Muscle of back (tissue), 11 donors: ENCODE results near the gene UFM1. TPM values are rescaled to one million over a fixed set of nuclear protein-coding genes. Genes with fewer than 3 reads are reported as not detected.
A peak's percentile ranks its signal among the peaks of the same experiment; 100 is the strongest.
"Not testable (repeated sequence)": the region's sequence is repeated elsewhere in the genome, so short reads cannot be mapped to it uniquely, and the experiment has no call there.

Source experiments
- DNase-seq, 3 donors: peaks; one replicate each; pipeline versions ENCODE4 v3.0.0 to v3.0.0-alpha.2; 2013
- polyA plus RNA-seq, 10 donors: library from polyadenylated mRNA; unstranded; fragments of 120-200 nt; gene quantifications; one replicate each; pipeline ENCODE4 v1.2.1, GENCODE V29; 2013; ENCODE audit not compliant: insufficient read length in 10 of 10

The UFM1 gene
- polyA plus RNA-seq, 10 donors = 54.6 to 76.2 (median 62.6) TPM

DNA sequence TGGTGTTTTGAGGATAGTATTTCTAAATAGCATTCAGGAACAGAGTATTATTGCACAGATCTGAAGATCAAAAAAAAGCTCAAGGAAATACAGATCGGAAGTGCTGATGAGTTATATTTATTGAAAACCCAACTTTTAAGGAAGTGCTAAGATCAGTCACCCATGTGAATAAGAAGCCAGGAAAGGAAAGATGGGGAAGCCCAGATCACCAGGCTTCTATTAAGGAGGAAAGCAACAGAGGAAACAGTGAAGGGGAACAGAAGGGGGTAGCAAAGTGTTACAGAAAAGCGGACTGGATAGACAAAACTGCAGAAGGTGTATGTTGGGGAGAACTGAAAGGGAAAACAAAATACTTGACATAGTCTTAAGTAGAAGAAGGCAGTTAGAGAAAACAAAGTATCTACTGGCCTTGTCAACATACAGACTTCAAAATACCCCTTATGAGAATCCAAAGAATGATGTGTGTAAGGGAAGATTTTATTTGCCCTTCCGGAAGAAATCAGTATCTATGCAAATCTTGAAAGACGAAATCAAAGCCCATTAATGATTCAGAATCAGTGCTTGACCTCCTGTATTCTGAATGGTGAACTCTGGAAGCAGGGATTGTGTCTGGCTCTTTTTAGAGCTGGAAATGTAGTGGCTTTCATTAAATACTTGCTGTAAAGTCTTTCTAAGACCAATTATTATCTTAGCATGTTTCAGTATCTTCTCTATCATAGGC is 12.1 kb downstream of the UFM1 start:
- DNase-seq = peak in 1 of 3 donors; percentile 7

DNA sequence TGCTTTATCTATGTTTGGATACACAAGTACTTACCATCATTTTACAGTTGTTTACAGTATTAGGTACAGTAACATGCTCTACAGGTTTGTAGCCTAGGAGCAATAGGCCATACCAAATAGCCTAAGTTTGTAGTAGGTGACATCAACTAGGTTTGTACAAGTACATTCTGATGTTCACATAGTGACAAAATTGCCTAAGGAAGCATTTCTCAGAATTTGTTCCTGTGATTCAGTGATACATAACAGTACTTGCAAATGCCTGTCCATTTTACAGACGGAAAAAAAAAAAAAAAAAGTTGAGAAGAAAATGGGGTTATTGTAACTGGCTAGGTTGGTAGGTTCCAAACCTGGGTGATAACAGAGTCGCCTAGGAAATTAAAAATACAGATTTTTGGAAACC is 13.6 kb downstream of the UFM1 start:
- no peak for DNase-seq

DNA sequence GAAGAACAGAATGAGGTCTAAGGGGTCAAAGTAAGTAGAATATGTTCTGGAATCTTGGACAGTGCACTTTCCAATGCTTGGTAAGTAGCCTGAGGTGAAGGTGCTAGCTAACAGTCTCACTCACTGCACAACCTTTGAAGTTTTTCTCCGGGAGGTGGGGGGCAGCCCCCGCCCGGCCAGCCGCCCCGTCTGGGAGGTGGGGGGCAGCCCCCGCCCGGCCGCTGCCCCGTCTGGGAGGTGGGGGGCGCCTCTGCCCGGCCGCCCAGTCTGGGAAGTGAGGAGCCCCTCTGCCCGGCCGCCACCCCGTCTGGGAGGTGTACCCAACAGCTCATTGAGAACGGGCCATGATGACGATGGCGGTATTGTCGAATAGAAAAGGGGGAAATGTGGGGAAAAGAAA is 14.1 kb downstream of the UFM1 start:
- DNase-seq = not testable (repeated sequence)

DNA sequence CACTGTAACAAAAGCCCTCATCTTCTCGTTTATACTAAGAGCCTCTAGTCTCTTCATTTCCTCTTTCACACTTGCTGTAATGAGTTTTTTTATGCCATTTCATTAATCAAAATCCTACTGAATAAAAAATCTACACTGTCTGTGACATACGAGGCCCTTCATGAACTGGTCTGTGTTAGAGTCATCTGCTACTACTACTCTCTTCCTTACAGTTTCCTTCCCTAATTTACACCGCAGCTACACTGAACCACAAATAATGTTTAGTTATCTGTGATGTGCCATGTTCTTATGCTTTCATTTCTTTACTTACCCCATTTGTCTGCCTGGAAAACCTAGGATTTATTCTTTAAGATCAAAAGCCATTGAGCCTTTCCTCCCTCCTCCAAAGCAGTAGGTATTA is 16.0 kb downstream of the UFM1 start:
- DNase-seq = no peak

DNA sequence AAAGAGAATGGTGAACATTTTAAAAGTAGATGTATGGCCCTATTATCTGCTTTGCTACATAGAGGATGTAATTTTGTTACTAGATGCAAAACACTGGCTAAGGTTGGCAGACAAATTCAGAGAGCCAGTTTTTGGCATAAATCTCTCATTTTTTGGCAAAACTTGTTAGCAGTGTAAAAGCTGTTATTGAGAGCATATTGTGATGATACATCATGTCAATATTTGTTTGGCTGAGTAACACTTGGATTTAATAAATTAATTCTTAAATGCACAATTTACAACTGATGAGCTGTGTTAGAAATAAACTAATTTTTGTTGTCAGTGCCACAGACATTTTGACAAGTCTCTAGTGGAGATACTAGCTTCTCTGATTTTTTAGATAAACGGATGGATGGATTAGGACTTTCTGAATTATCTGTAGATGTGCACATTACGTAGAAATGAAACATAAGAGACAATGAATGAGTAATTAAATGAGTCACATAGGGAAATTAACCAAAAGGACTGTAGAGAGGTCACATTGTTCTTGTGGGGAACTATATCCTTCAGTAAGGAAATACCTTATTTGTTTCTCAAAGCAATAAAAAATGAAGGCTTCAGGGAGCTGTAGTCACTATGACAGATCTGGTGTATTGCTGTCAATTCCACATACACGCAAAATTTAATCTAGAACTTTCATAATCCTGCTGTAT is 17.4 kb downstream of the UFM1 start:
- DNase-seq = no peak

DNA sequence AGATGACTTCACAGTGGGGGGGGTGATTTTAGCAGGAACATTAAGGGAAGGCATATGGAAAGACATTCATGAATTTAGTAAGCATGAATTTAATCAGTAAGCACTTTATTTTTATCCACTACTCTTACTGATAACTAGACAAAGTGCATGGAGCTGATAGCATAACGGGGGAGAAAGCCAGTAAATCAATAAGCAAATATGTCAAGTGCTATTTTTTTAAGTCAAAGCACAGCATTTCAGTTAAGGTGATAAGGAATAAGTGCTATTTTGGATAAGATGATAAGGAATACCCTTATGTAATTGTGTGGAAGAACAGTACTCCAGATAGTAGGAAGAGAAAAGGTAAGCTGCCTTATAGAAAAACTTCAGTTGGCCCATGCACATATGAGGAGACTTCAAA is 19.4 kb downstream of the UFM1 start:
- no peak for DNase-seq

DNA sequence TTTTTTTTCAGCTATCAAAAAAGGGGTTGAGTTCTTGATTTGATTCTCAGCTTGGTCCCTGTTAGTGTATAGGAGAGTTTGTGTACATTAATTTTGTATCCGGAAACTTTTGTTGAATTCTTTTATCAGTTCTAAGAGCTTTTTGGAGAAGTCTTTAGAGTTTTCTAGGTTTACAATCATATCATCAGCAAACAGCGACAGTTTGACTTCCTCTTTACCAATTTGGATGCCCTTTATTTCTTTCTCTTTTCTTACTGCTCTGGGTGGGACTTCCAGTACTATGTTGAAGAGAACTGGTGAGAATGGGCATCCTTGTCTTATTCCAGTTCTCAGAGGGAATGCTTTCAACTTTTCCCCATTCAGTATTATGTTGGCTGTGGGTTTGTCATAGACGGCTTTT is 20.4 kb downstream of the UFM1 start:
- DNase-seq = not testable (repeated sequence)

DNA sequence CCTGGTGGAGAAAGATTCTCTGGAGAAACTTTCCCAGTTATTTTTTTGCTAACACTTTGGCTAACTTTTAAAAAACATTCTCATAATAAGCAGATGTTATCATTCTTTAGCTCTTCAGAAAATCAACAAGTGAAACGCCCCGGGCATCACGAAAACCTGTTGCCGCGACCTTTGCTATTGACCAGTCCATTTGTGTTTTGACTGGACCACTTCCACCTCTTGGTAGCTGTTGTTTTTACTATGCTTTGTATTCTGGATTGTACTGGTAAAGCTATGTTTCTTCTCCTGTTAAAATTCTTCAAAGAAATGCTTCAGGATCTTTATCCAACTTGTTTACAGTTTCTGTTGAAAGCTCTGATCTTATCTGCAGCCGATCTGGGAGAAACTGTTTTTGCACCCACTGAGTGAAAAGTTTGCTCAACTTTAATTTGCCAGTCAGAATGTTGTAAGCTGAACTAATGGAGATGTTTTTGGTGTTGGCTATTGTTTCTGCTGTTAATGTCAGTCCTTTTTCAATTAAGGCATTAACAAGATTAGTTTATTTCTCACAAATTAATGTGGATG is 23.3 kb downstream of the UFM1 start:
- no peak for DNase-seq

DNA sequence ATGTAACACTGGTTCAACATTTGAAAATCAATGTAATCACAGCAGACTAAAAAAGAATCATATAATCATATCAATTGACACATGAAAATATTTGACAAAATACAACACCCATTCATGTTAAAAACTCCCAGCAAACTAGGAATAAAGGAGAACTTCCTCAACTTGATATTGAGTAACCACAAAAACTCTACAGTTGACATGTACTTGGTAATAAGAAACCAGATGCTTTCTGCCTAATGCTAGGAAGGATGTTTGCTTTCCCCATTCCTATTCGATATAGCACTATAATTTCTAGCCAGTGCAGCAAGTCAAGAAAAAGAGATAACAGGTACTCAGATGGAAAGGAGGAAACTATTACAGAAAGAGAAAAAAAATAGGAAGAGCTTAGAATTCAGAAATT is 26.9 kb downstream of the UFM1 start:
- DNase-seq = no peak

DNA sequence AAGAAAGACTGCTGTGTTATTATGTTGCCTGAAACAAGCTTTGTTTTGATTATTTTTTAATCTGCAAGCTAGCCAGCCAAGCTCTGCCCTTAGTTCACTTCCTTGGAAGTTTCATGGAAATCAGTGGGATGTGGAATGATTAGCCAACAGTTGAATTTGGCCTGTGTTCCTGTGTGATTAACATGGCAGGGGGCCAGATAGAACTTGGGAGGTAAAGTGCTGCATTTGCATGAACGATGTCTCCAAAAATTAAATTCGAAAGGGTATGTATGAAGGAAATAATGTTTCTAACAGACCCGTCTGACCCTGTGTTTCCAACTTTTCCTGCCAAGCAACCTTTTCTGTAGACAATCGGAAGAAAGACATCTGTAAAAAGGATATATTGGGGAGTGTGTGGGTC is 32.2 kb downstream of the UFM1 start:
- DNase-seq = peak in 2 of 3 donors; percentile 43 to 68

DNA sequence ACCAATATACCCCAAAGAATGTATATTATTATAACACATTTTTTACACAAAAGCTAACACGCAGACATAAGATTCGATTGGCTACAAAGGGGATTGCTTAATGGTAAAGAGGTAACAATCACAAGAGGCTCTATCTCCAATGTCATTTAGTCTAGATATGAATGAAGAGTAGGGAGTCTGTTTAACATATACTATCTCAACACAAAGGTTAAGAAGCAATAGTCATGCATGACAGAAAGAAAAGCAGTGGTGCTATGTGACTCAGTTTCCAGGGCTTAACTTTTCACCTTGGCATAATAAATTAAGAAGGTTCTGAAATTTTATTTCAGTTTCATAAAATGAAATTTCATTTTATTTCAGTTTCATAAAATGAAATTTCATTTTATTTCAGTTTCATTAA is 33.3 kb downstream of the UFM1 start:
- DNase-seq = no peak

DNA sequence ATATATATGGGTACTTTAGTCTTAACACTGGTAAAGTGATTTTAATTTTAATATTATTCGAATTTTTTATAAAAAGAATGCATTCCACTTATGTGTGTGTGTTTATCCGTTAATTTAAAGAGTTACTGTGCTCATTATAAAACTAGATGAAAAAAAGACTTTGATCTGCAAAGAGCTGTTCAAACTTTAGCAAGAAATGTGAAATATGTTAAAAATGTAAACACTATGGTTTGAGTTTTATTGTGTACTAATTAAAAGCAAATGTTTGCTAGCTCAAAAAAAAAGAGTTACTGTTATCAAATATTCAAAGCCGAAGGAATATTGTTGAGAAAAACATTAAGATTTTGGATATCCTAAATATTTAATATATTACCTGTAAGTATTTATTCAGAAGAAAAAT is 34.5 kb downstream of the UFM1 start:
- DNase-seq = no peak

DNA sequence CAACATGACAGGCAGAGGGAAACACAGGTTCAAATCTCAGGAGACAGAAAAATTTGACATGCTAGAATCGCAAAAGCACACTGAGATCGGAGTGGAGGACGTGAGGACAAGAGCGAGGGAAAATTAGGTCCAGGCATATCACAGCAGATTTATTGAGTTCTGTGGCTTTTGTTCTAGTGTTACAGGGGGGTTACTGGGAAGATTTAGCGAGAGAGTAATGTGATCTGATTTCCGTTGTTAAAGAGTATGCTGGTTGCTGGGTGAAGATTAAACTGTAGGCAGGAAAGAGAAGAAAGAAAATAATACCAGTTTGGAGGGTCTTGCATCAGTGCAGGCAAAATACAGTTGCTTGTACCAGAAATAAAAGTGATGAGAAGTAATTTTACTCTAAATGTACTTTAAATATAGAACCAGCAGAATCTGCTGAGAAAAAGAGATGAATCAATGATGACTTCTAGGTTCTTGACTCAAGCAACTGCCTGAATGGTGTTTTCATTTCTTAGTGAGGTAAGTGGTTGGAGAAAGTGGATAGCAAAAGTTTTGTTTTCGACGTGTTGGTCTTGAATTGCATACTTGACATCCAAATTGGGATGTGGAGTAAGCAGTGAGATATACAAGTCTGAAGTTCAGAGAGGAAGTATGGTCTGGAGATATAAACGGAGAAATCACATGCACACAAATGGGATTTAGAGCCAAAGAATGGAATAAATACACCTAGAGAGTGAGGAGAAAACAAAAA is 35.7 kb downstream of the UFM1 start:
- DNase-seq = no peak

DNA sequence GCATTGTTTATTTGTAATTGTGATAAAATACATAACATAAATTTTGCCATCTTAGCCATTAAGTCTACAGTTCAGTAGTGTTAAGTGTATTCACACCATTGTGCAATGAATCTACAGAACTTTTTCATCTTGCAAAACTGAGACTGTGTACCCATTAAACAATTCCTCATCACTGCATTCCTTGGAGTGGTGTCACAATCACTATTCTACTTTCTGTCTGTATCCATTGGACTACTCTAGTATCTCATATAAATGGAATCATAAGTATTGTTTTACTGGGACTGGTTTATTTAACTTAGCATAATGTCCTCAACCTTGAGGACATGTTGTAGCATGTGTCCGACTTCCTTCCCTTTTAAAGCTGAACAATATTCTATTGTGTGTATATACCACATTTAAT is 36.8 kb downstream of the UFM1 start:
- no peak for DNase-seq

DNA sequence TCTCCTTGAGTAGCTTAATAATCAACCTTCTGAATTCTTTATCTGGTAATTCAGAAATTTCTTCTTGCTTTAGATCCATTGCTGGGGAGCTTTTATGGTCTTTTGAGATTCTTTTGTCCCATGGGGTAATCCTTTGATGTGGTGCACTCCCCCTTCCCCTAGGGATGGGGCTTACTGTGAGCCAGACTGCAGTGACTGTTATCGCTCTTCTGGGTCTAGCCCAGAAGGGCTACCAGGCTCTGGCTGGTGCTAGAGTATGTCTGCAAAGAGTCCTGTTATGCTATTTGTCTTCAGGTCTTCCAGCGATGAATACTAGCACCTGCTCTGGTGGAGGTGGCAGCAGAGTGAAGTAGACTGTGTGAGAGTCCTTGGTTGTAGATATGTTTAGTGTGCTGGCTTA is 41.7 kb downstream of the UFM1 start:
- no peak for DNase-seq

DNA sequence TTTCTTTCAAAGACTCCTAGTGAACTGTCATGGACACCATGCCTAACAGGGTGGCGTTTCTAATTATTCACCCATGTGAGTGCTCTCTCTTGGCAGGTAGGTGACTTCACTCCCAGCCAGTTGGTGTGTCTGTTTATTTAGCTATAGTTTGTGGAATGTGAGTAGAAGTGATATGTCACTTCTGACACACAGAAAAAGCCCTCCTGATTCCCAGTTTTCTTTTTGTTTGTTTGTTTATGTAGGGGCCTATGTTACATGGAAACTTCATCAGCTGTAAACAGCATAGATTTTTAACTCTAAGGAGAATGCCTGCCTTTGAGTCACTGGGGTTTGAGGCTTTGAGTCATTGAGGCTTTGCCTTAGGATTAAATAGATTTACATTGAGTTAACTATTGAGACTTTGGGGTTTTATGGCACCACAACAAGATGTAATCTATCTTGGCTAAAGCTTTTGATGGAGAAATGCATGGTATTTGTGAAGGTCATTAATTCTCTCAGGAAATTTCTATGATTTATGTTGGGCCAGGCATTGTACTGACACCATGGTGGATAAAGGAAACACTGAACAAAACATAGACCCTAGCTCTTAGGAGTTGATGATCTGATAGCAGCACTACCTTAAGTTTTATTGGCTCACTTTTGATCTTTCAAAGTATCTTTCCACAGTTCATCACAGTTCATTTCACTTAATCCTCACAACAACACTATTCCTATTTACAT is 45.3 kb downstream of the UFM1 start:
- peak in 1 of 3 donors; percentile 33 for DNase-seq

DNA sequence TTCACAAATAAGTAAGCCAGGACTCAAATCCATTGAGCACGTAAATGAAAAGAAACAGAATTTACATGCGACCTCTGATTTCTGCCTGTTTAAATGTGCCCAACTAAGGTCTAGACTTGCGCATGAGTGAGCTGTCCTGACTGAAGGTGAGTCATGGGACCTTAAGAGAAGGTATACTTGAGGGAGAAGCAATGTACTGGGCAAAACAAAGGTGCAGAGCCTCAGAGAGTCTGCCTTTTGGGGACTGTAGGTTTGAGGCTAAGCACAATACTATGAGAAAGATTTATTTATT is 45.8 kb downstream of the UFM1 start:
- no peak for DNase-seq

DNA sequence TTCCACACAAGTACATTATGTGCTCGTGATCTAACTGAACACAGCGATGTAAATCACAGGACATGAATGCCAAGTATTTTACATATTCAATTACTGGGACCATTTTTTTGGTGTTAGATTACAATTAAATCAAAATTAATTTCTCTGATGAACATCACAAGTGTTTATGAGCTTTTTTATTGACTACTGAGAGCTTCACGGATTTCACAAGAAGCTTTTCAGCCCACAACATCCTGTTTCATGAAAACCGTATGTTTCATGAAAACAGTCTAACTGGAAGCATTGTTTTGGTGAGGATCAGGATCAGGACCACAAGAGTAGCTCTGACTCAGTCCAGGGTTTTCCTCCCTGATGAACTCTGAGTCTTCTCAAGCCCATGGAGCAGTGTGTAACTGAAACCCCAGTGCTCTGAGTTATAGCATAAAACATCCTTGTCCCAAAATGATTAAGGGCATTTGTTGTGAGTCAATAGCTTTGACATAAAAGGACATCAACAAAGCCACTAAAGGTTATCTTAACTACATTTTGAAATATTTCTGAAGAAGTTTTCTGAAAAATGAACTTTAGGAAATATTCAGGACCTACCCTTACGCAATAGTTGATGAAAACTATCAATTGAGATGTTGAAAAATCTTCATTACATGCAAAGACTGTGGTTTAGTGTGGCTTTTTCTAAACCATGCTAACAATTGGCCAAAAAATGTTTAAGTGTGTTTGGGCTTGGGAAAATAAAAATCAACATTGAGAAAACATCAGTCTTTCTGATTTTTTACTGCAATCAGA is 49.3 kb downstream of the UFM1 start:
- peak in 2 of 3 donors; percentile 8 to 69 for DNase-seq

DNA sequence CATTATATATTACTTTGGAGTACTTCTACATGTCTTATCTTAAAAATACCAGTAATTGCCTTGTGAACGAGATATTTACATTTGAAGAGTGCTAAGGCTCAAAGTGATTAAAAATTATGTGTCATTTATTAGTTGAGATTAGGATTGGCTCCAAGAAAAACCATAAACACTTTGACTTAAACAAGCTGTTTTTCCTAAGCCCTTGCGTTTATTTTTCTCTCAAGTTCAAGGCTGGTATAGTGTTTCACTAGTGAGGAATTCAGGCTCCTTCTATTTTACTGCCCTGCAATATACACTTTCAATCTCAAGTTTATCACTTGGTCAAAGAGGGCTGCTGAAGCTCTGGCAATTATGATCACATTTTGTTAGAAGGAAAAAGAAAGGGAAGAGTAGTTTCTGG is 49.9 kb downstream of the UFM1 start:
- no peak for DNase-seq

DNA sequence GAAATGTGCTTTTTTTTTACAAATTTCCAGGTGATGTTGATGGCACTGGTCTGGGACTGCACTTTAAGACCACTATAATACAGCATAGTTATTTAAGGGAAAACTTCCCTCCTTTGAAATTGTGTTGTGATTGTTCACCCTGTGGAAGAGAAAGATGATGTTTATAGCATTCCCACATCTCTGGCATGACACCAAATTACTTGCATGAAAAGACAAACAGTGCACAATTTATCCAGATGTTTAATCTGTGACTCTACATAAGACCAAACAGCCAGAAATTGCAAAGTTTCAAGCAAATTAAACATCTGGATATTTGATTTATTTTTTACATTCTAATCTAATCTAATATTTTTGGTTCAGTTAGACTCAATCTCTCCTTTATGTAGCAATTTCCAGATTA is 51.6 kb downstream of the UFM1 start:
- no peak for DNase-seq

DNA sequence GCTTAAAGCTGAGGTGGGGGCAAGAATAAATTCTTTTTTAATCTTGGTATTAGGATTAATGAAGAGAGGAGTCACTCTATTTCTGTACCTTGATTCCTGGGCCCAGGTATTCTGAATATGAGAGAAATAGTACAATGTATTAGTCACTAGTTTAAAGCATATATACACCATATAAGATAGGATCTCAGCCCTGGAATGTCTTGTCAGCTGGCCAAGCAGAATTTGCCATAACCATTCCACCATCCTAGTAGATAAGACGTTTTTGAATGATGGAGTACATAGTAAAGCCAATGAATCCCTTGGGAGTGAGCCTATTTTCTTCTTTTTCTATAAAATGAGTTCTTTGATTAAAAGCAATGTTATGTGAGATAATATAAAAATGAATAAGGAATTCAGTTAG is 55.6 kb downstream of the UFM1 start:
- no peak for DNase-seq
